Naive thymus-derived CD8-positive, alpha-beta T cell (primary cell): ENCODE data around the gene TRAPPC2L. TPM values are rescaled to one million over a fixed set of nuclear protein-coding genes. Genes with fewer than 3 reads are reported as not detected.

ENCODE experiments used
- ATAC-seq, 2 donors: fragments of 150-1000 bp; cut with Tn5 transposase in 1 of 2; sonication (Bioruptor Pico), chemical (Tn5 transposase) in 1 of 2; 1 replicate in 1 of 2; 2 replicates in 1 of 2; pipeline ENCODE4 v1.10.0; 2021; ENCODE audit warnings: mild to moderate bottlenecking in 2 of 2, moderate library complexity in 2 of 2
- POLR2A ChIA-PET: fragments of 350-600 bp; sonication (Branson Sonifier 250); formaldehyde crosslinking; loops from one replicate; lab custom pipeline; 2021; ENCODE audit warnings: antibody characterized with exemption; lab: Charles Lee
- DNase-seq, 10 donors: peaks; one replicate each; pipeline versions ENCODE4 v3.0.0 to v3.0.0-alpha.2; 2020 to 2022
- H3K27ac Mint-ChIP-seq, 10 donors: one replicate each; pipeline ENCODE4 v1.8.0; 2020 to 2022; ENCODE audit warnings: mild to moderate bottlenecking in 10 of 10, mixed read lengths in 10 of 10, moderate library complexity in 4 of 10, inconsistent platforms in 1 of 10
- H3K27me3 Mint-ChIP-seq, 5 donors: one replicate each; pipeline ENCODE4 v1.8.0; 2021 to 2022; ENCODE audit warnings: mixed read lengths in 5 of 5
- H3K36me3 Mint-ChIP-seq, 3 donors: one replicate each; pipeline ENCODE4 v1.8.0; 2020 to 2022; ENCODE audit warnings: mixed read lengths in 3 of 3, mild to moderate bottlenecking in 2 of 3, inconsistent platforms in 1 of 3
- H3K4me1 Mint-ChIP-seq, 4 donors: one replicate each; pipeline ENCODE4 v1.8.0; 2021 to 2022; ENCODE audit warnings: mixed read lengths in 4 of 4
- H3K4me3 Mint-ChIP-seq, 10 donors: one replicate each; pipeline ENCODE4 v1.8.0; 2020 to 2022; ENCODE audit warnings: mild to moderate bottlenecking in 10 of 10, mixed read lengths in 10 of 10, moderate library complexity in 6 of 10, inconsistent platforms in 1 of 10
- H3K9me3 Mint-ChIP-seq, 9 donors: one replicate each; pipeline ENCODE4 v1.8.0; 2020 to 2022; ENCODE audit warnings: mixed read lengths in 9 of 9, mild to moderate bottlenecking in 3 of 9, inconsistent platforms in 1 of 9, moderate library complexity in 1 of 9
- polyA plus RNA-seq, 3 donors: library from polyadenylated mRNA; unstranded; fragments of 300-500 nt; fragmentation: Illumina TruSeq; gene quantifications; one replicate each; pipeline ENCODE4 v1.2.3, GENCODE V29; 2021
- total RNA-seq, 8 experiments: library from RNA in 2 of 8; stranded (reverse) in 2 of 8; gene quantifications; one replicate each; pipeline ENCODE4 v1.2.3 and lab custom pipeline; 2021 to 2026

TRAPPC2L gene
- total and polyA plus RNA-seq, 5 experiments from 2014 or later: 70.0 to 86.5 (median 81.8) TPM

DNA sequence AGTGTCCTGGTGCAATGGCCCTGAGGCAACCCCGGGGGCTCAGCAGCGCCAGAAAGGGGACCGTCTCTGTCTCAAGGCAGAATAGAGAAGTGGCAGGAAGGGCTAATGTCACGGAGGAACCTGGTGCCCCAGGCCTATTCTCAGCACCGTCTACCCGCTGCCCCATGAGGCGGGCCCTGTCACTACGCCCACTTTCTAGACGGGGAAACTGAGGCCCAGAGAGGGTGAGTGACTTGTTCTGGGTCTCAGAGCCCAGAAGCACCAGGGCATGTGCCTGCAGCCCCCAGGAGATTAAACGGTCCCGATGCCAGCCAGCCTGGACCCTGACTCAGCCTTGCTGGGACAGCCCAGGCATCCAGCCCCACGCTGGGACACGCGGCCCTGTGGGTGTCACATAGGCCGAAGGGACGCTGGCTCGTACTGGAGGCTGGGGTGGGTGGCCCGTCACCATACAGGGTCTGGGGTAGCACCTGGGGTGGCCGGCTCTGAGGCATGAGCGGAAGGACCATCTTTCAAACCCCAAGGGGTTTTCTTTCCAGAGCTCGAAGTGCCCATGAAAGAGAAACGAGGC, 49.7 kb downstream of the TRAPPC2L start:
- Mint-ChIP-seq H3K4me1 (peaks cover 0 to 6% (median 5%) of the 10 kb centered on the region in 4 donors), H3K4me3 (no peak overlapping the region), H3K9me3 (no peaks in the 10 kb centered on the region), H3K36me3 (no peaks in the 10 kb centered on the region), H3K27me3 (peaks cover 0 to 4% (median 0%) of the 10 kb centered on the region in 5 donors), H3K27ac (no peak overlapping the region)
- no peak for ATAC-seq
- DNase-seq: no peak
- POLR2A ChIA-PET: no interaction called here

DNA sequence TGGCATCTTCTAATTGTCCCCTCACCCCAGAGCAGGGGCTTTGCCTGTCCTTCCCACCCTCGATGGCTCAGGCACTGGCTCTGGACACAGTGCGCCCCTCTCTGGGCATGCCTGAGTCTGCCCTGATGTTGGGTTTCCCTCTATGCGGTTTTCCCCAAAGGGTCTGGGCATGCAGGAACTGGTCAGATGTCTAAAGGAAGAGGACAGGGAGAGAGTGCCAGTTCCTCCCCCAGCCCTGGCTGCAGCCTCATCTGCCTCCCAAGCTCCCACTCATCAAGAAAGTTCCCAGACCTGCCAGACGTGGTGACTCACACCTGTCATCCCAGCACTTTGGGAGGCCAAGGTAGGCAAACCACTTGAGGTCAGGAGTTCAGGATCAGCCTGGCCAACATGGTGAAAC, 50.8 kb downstream of the TRAPPC2L start:
- Mint-ChIP-seq H3K27me3 (peaks cover 0 to 8% (median 1%) of the 10 kb centered on the region in 5 donors), H3K36me3 (no peaks in the 10 kb centered on the region), H3K9me3 (no peaks in the 10 kb centered on the region), H3K4me3 (no peak overlapping the region), H3K4me1 (peaks cover 0 to 6% (median 5%) of the 10 kb centered on the region in 4 donors), H3K27ac (peak overlapping the region in 1 of 10 donors; percentile 7)
- ATAC-seq: no peak
- POLR2A ChIA-PET: no interaction called here
- DNase-seq: no peak

DNA sequence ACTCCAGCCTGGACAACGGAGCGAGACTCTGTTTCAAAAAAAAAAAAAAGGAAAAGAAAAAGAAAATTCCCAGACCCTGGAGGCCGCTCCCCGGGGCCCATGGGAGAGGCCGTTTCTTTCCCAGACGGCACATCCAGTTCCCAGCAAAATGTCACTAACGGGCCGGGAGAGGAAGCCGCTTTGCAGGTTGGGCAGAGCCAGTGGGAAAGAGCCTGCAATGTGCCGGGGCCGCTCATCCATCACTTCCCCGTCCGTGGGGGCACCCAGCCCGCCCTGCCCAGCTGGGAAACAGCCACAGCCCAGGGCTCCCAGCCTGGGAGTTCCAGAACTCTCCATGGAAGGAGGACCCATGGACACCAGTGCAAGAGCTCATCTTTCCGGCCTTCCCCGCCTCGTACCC, 51.4 kb downstream of the TRAPPC2L start:
- H3K4me1 Mint-ChIP-seq: peaks cover 0 to 6% (median 5%) of the 10 kb centered on the region in 4 donors
- ATAC-seq (no peak), DNase-seq (no peak)
- no peak overlapping the region for H3K4me3 Mint-ChIP-seq
- POLR2A ChIA-PET: no interaction called here
- H3K27ac Mint-ChIP-seq: no peak overlapping the region
- no peaks in the 10 kb centered on the region for H3K36me3 Mint-ChIP-seq
- no peaks in the 10 kb centered on the region for H3K9me3 Mint-ChIP-seq
- H3K27me3 Mint-ChIP-seq: peaks cover 0 to 8% (median 1%) of the 10 kb centered on the region in 5 donors

DNA sequence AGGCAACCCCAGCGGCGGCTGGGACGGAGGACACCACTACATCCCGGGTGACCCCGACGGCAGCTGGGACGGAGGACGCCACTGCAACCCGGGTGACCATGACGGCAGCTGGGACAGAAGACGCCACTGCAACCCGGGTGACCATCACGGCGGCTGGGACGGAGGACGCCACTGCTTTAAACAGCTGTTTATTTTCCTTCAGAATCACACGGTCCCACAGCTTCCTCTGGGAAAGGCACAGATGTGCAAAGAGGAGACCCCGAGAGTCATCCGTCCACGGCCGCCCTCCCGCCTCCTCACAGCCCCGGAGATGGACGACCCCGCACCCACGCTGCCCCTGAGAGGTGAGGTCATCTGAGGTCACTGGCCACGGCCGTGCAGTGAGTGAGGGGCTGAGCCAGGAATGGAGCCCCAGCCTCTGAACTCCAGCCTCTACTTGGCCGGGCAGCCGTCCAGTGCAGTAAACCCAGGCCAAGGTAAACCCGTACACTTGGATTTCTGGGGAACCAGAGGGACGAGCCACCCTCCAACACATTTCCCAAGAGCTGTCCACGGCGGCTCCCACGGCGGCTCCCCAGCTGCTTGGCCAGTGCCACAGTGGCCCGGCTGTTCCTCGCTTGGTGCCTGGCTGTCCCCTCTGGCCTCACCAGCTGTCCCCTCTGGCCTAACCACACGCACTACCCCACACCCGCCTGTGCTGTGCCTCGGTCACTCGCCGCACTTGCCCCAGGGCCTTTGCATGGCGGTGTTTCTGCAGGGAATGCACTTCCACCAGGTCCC, 52.7 kb downstream of the TRAPPC2L start:
- POLR2A ChIA-PET: no interaction called here
- Mint-ChIP-seq H3K9me3 (no peaks in the 10 kb centered on the region), H3K27ac (no peak overlapping the region), H3K27me3 (peaks cover 0 to 8% (median 1%) of the 10 kb centered on the region in 5 donors), H3K4me3 (no peak overlapping the region), H3K36me3 (no peaks in the 10 kb centered on the region), H3K4me1 (peaks cover 0 to 9% (median 5%) of the 10 kb centered on the region in 4 donors)
- ATAC-seq (no peak), DNase-seq (no peak)

DNA sequence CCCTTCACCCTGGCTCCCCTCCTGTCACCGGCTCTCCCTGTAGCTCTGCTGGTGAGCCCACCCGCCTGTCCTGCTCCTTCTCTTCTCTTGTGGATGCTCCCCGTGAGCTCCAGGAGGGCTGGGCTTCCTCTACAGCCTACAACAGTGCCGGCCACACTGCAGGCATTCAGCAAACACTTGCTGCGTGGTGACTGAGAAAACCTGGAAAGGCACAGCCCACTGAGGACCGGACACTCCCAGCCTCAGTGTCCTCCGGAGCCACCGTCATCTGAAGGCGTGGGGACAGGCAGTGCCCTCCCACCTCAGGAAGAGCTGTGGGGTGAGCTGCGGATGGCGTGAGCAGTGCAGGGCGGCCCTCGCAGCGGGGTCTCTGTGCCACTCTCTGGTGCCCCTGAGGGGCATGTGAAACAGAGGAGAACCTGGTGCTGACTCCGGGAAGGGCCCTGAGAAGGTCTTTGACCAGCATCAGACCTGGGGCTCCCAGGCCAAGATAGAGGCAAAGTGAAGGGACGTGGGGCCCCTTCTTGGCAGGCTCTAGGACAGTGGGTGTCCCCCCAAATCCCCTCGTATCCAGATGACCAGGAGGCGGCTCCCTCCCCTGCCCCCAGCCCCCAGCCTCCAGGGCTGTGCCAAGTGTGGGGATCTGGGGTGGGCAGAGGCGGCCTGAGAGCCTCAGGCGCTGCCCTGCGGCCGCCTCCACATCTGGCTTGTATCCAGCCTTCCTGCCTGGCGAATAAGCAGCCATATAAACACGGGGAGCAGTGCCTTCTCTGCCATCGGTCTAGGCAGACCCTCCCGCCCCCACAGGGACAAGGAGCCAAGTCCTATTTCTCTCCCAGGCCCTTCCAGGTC, 53.6 kb downstream of the TRAPPC2L start:
- Mint-ChIP-seq H3K27me3 (peaks cover 0 to 8% (median 1%) of the 10 kb centered on the region in 5 donors), H3K36me3 (no peaks in the 10 kb centered on the region), H3K9me3 (no peaks in the 10 kb centered on the region), H3K4me3 (no peak overlapping the region), H3K4me1 (peaks cover 0 to 9% (median 5%) of the 10 kb centered on the region in 4 donors), H3K27ac (no peak overlapping the region)
- DNase-seq (no peak), ATAC-seq (no peak)
- POLR2A ChIA-PET: no interaction called here

DNA sequence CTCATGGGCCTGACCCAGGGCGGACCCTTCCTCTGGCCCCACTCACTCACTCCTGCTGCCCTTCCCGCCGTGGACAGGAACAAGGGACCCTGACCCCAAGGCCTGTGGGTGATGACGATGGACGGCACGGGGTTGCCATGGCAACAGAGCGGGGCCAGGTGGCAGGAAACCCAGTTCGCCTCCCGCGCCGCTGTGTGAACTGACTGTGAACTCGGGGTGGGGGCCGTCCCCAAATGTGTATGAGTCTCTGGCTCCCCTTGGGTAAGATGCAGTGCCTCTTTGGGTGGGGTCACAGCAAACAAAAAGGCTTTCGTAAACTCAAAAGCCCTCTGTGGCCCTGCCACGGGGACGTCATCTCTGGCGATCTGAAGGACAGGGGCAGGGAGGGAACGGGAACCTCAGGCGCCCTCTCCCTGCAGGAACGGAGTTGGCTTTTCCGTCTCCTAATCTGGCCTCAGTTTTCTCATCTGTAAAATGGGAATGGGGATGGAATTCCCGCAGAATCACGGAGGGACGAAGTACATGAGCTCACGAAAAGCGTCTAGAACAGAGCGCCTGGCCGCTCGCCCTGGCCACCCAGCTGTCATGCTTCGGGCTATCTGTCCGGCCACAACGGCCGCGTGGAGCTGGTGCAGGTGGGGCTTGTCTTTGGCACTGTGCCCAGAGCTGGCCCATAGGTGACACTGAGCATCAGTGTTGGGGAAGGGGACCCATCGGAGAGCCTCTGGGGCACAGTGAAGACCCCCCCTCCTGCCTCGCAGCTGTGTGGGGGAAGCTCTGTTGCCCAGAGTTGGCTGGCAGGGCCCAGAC, 54.4 kb downstream of the TRAPPC2L start:
- DNase-seq (no peak), ATAC-seq (no peak)
- Mint-ChIP-seq H3K4me1 (peaks cover 0 to 7% (median 6%) of the 10 kb centered on the region in 4 donors), H3K4me3 (no peak overlapping the region), H3K9me3 (no peaks in the 10 kb centered on the region), H3K36me3 (no peaks in the 10 kb centered on the region), H3K27me3 (peaks cover 0 to 11% (median 1%) of the 10 kb centered on the region in 5 donors), H3K27ac (no peak overlapping the region)
- POLR2A ChIA-PET: no interaction called here

DNA sequence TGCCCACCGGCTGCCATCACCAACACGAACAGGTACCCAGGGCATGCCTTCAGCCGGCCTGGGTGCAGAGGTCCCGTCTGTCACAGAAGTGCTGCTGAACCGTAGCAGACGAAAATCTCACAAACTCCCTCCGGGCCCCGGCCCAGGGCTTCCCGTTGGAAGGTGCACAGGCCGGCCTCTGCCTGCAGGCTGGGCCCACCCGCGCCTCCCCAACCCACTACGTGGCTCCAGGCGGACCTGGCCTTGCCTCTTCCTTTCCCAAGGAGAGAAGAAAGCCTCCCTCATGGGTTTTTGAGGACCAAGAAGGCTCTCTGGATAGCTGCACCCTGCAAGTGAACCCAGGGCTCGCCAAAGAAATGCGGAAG, 55.0 kb downstream of the TRAPPC2L start:
- Mint-ChIP-seq H3K4me3 (no peak overlapping the region), H3K36me3 (no peaks in the 10 kb centered on the region), H3K27me3 (peaks cover 0 to 12% (median 1%) of the 10 kb centered on the region in 5 donors), H3K4me1 (peaks cover 0 to 7% (median 6%) of the 10 kb centered on the region in 4 donors), H3K9me3 (no peaks in the 10 kb centered on the region), H3K27ac (no peak overlapping the region)
- no peak for ATAC-seq
- DNase-seq: no peak
- POLR2A ChIA-PET: no interaction called here

Other genes with a start within 250 kb of the TRAPPC2L start
- gene IL17C, start 218.6 kb upstream of the TRAPPC2L start, total RNA-seq: under 1 TPM; 0.49 to 0.60 TPM
- gene IL17C, start 218.6 kb upstream of the TRAPPC2L start, polyA plus RNA-seq: under 1 TPM in 2 of 3 donors, not detected in 1; 0.16 to 0.69 TPM
- 100 to 1,000 TPM; 231 to 235 TPM for gene CYBA, start 206.1 kb upstream of the TRAPPC2L start, total RNA-seq
- gene CYBA, start 206.1 kb upstream of the TRAPPC2L start, polyA plus RNA-seq: 100 to 1,000 TPM; 625 to 787 (median 649) TPM
- 10 to 100 TPM; 40.2 to 42.7 TPM for gene MVD, start 194.0 kb upstream of the TRAPPC2L start, total RNA-seq
- 10 to 100 TPM; 14.4 to 20.4 (median 18.5) TPM for gene MVD, start 194.0 kb upstream of the TRAPPC2L start, polyA plus RNA-seq
- gene SNAI3, start 170.6 kb upstream of the TRAPPC2L start, total RNA-seq: 1 to 10 TPM; 2.3 to 2.5 TPM
- 1 to 10 TPM; 3.3 to 6.1 (median 5.3) TPM for gene SNAI3, start 170.6 kb upstream of the TRAPPC2L start, polyA plus RNA-seq
- 100 to 1,000 TPM; 209 to 230 TPM for gene RNF166, start 150.7 kb upstream of the TRAPPC2L start, total RNA-seq
- gene RNF166, start 150.7 kb upstream of the TRAPPC2L start, polyA plus RNA-seq: 100 to 1,000 TPM in 2 of 3 donors, 10 to 100 TPM in 1; 79.4 to 104 (median 101) TPM
- gene CTU2, start 150.6 kb upstream of the TRAPPC2L start, total RNA-seq: 10 to 100 TPM; 28.7 to 31.5 TPM
- 10 to 100 TPM; 16.9 to 21.9 (median 19.0) TPM for gene CTU2, start 150.6 kb upstream of the TRAPPC2L start, polyA plus RNA-seq
- gene PIEZO1, start 71.9 kb upstream of the TRAPPC2L start, total RNA-seq: 10 to 100 TPM; 90.0 to 94.5 TPM
- gene PIEZO1, start 71.9 kb upstream of the TRAPPC2L start, polyA plus RNA-seq: 1 to 10 TPM; 2.4 to 8.4 (median 5.7) TPM
- under 1 TPM in 1 of 2 experiments, not detected in 1; 0.74 TPM for gene CDT1, start 53.3 kb upstream of the TRAPPC2L start, total RNA-seq
- gene CDT1, start 53.3 kb upstream of the TRAPPC2L start, polyA plus RNA-seq: under 1 TPM; 0.13 to 0.46 (median 0.26) TPM
- gene APRT, start 45.2 kb upstream of the TRAPPC2L start, total RNA-seq: 100 to 1,000 TPM; 174 to 183 TPM
- gene APRT, start 45.2 kb upstream of the TRAPPC2L start, polyA plus RNA-seq: 100 to 1,000 TPM; 428 to 492 (median 431) TPM
- 10 to 100 TPM; 48.6 to 53.5 TPM for gene GALNS, start 180 bp upstream of the TRAPPC2L start, total RNA-seq
- 10 to 100 TPM in 2 of 3 donors, 1 to 10 TPM in 1; 7.8 to 11.9 (median 11.8) TPM for gene GALNS, start 180 bp upstream of the TRAPPC2L start, polyA plus RNA-seq
- not detected for gene PABPN1L, start 9.5 kb downstream of the TRAPPC2L start, total RNA-seq
- gene PABPN1L, start 9.5 kb downstream of the TRAPPC2L start, polyA plus RNA-seq: not detected
- 1 to 10 TPM; 1.5 to 2.0 TPM for gene CBFA2T3, start 120.1 kb downstream of the TRAPPC2L start, total RNA-seq
- gene CBFA2T3, start 120.1 kb downstream of the TRAPPC2L start, polyA plus RNA-seq: under 1 TPM in 1 of 3 donors, not detected in 2; 0.04 TPM
- 10 to 100 TPM; 61.5 to 64.4 TPM for gene ACSF3, start 236.7 kb downstream of the TRAPPC2L start, total RNA-seq
- gene ACSF3, start 236.7 kb downstream of the TRAPPC2L start, polyA plus RNA-seq: 10 to 100 TPM; 21.3 to 44.7 (median 22.9) TPM